Right lobe of liver (tissue), 4 donors: ENCODE results near the gene DPYD.

ENCODE experiments used
- CTCF ChIP-seq, 4 donors: fragments of 200-600 bp in 3 of 4; fragments of 450-650 bp in 1 of 4; IDR thresholded peaks; one replicate each; pipeline versions ENCODE4 v1.5.1 to v1.8.0; 2016 to 2022; ENCODE audit warnings: antibody characterized with exemption in 4 of 4, mild to moderate bottlenecking in 2 of 4
- POLR2A ChIP-seq: fragments of 450-650 bp; IDR thresholded peaks from one replicate; pipeline ENCODE4 v1.6.1; 2017; ENCODE audit warnings: antibody characterized with exemption, mild to moderate bottlenecking
- donor health status: DM: no; HTN: no; CAD: no.
- donor health status: DM: no; HTN: no; CAD: no.
- donor health status: DM: no; HTN: yes; CAD: no.

- no peak for TF ChIP-seq CTCF (IDR thresholded peaks at IDR 0.05)
- TF ChIP-seq POLR2A, result no peak
Measured at GRCh38 chr1:97467445-97467844, 453.4 kb downstream of the DPYD start.
